Astrocyte (in vitro differentiated cells and primary cell): ENCODE measurements around the gene ZSCAN23.

ENCODE experiments used
- CTCF ChIP-seq: IDR thresholded peaks from 2 replicates; pipeline ENCODE4 v1.5.1; 2011; ENCODE audit warnings: low read depth, mild to moderate bottlenecking, inconsistent platforms, low read length, moderate library complexity; ENCODE audit not compliant: insufficient read depth
- EZH2 ChIP-seq: IDR thresholded peaks from 2 replicates; pipeline ENCODE4 v1.6.1; 2012; ENCODE audit warnings: mild to moderate bottlenecking, low read length, inconsistent platforms; ENCODE audit not compliant: insufficient read depth

- no peak for TF ChIP-seq CTCF
- TF ChIP-seq EZH2, result no peak
Measured at GRCh38 chr6:28478518-28478917, 35.2 kb upstream of the ZSCAN23 start.
